DMS79 (cell line): ENCODE data around the gene MYEF2.

Experiments used
- DNase-seq: peaks from one replicate; lab custom pipeline; 2025; lab: John Stamatoyannopoulos, UW

Gene MYEF2

DNA sequence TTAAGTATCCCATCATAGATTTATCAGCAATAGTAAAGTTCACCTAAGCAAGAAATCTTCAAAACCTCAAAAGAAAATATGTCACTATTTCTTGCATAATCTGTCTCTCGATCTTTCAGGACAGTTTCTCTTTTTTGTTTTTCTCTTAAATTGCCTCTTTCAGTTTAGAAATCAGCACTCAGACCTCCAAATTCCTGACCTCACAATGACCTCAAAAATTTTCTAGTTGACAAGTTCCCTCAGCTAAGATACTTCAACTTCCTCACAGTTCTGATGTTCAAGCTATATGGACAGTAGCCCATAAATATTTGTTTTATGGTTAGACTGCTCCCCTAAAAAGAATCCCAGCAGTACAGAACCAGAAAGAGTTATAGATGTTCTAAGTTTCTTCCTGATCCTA, 33.2 kb downstream of the MYEF2 start:
- no peak for DNase-seq

- no peak for DNase-seq
Measured at GRCh38 chr15:48143856-48144255, 34.2 kb downstream of the MYEF2 start.

- no peak for DNase-seq
Measured at GRCh38 chr15:48132874-48133273, 45.2 kb downstream of the MYEF2 start.

GRCh38 chr15:48131324-48131723, 46.8 kb downstream of the MYEF2 start:
- DNase-seq = no peak

- DNase-seq = no peak
Measured at GRCh38 chr15:48126667-48127355, 51.3 kb downstream of the MYEF2 start.

GRCh38 chr15:48121849-48122248, 56.2 kb downstream of the MYEF2 start:
- DNase-seq = no peak

GRCh38 chr15:48120745-48121144, 57.4 kb downstream of the MYEF2 start, which contains the start of gene SLC24A5:
Gene SLC24A5, plus strand, starts transcription at chr15:48120990. Its CDS starts 55 bp downstream, at chr15:48121045.
- no peak for DNase-seq

DNA sequence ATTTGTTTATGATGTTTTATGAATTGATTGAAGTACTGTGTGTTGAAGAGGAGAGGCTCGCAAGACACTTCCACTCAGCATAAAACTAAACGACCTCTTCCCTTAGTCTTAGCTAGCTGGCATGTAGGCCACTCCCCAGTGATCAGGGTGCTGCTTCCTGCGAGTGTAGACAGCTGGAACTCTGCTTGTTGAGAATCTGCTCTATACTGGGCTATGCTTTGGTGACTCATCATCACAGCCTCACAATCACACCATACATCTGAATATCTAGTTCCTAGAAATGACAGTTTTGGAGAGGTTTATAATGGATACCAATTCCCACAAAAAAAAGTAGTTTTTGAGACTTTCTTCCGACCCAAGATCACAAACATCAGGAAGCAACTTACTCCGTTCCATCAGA, 58.8 kb downstream of the MYEF2 start:
- no peak for DNase-seq

GRCh38 chr15:48112242-48112641, 65.9 kb downstream of the MYEF2 start:
- DNase-seq = no peak

DNA sequence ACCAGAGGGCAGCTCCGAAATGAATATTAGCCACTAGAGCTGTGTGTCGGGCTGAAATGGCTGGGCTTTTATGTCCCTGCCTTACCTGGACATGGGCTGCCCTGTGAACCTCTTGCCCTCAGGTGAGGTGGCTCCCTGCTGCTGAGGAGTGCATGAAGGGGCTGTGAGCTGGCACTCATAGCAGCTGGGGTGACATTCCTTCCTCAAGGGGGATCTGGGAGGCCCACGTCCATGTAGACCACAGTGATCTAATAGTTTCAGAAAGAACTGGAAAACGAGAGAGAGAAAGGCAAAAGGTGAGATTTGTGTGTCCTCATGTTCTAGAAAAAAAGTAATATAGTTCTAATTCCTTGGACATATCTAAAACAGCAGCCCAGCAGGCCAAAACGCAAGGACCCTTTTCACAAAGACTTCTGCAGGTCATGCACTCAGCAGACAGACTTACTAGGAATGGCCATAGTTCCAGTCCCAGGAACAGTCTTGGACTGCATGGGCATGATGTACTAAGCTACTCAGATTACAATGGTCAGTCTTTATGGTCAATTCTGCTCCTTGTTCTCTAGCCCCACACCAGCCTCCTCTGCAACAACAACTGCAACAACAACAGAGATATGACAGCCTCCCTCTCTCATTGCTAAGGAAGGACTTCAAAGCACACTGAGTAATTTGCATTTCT, 68.1 kb downstream of the MYEF2 start:
- no peak for DNase-seq

DNA sequence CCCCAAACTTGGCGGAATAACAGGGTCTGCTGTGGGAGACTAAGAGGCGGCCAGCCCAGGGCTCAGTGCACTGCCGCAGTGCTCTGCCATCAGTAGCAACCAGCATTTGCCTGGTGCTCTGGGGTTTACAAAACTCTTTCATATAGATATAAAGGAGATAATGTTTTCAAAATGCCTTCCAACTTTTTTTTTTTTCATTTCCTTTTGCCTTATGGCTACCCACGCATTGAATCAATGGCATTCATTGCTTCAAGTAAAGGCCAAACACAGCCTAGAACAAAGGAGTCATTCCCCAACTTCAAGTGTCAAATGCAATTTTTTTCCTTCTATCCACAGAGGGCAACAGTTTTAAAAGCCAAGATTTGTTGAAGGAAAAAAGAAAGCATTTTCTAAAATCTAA, 68.9 kb downstream of the MYEF2 start:
- no peak for DNase-seq

- DNase-seq = no peak
Measured at GRCh38 chr15:48105936-48106335, 72.2 kb downstream of the MYEF2 start.

- DNase-seq = no peak
Measured at GRCh38 chr15:48103647-48104046, 74.4 kb downstream of the MYEF2 start.

DNA sequence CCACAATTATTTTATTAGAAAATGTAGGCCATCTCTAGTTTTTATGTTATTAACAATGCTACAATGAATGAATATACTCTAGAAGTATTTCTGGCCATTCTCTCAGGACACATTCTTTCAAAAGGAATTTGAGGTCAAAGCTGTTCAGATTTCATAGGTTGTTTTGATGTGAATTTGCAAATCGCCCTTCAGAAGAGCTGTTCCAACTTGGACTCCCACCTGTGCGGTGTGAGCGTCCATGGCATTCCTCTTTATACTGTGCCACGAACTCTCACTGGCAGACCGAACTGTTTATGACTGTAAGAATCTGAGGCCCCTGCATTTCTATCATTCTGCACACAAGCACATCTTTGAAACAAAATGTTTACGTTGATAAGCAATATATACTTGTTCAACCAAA, 75.9 kb downstream of the MYEF2 start:
- no peak for DNase-seq

DNA sequence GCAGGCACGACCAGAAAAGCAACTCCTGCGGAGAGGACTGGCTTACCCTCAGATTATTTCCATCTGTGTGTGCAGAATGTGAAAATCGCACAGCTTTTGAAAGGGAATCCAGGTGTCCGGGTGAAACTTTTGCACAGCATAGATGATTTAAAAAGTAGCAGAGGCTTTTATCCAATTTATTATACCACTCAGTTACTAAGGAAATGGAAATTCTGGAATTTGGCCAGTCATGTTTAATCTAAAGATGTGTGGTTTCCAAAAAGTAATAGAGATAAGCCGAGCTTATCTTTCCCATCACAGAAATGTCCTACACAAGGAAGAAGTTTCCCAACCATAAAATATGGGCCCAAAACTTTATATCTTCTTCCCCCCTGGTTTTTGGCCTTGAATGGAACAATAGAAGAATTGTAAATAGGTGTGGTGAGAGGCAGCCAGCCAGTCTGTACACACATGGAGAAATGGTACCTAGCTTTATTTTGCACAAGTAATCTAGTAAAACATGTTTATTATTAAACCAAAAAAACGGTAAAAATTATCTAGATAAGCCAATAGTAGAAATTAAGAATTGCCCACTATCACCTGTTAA, 76.6 kb downstream of the MYEF2 start:
- no peak for DNase-seq

DNA sequence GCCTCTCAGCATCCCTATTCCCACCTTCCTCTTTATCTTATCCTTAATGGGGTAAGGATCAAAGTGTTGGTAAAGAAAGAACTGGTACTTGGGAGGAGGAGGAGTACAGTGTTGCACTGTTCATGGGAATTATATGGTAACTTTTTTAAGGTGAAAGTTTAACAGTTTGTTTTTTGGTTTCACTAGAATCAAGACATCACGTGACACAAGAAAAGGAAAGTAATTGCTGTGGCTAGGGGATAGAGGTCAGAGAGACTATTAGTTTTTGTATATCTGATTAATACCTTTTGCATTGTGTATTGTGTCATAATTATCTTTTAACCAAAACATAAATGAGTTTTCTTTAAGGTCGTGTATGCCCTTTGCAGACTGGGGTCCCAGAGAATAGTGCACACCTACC, 80.8 kb downstream of the MYEF2 start:
- DNase-seq = no peak

GRCh38 chr15:48096813-48097212, 81.3 kb downstream of the MYEF2 start:
- no peak for DNase-seq

DNA sequence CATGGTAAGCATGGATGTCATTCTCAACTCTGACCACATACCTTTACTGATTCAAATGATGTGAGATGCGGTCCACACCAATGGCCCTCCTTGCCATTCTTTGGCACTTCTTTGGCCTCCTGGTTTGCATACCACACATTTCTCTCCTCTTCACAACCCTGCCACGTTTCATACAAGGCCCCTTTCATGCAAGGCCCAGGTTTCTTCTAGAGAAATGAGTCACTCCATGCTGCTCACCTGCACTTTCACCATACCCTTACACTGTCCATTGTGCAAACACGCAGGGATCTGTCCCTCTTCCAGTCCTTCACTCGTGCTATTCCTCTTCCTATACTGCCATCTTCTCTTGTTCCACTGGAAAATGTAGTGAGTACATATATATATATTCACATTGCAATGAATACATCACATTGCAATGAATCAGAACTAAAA, 81.7 kb downstream of the MYEF2 start:
- DNase-seq = no peak

DNA sequence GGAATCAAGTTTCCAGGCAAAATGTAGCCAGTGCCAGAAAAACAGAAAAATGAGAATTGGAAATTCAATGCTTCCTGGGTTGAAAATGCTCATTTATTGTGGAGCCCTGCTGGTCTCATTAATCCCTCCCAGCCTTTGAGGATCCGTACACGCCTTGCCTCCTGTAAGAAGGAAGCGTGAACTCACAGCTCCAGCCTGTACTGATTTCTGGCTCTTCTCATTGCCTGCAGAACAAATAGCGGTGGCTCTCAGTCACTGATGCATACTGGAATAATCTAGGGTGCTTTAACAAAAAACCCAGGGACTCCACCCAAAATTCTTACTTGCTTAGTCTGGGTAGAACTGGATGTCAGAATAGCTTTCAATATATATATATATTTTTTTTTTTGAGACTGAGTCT, 86.6 kb downstream of the MYEF2 start:
- DNase-seq = no peak

DNA sequence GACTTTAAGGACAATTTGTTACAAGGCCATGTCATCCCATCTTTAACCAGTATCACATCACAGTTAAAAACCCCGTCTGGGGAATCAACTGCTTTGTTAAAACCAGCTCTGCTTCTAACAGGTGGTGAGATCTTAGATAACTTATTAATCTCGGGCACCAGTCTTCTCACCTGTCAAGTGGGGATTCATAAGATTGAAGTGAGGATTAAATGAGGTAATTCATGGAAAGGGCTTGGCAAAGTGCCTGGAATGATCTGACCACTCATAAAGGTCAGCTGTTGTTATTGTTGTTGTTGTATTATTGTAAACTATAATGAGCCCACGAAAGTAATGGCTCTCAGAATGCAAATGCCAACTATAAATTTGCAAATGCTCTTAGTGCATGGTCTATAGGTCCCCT, 87.4 kb downstream of the MYEF2 start:
- DNase-seq = no peak

GRCh38 chr15:48090115-48090514, 88.0 kb downstream of the MYEF2 start:
- DNase-seq = peak; percentile 75

DNA sequence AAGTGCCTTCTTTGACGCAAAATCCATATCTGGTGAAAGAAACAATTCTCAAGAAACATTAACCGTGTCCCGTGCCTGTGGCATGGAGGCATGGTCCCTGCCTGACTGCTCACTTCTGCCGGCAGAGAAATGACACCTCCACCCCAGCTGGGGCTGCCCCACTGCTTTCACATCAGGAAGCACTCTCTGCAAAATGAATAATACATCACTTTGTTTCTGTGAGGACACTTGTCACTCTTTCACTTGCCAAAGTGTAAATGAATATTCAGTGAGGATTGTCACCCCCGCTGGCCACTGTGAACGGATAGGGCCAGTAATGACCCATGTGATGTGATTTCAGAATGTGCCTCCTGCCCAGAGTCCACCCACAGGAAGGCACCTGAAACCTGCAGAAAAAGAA, 88.4 kb downstream of the MYEF2 start:
- no peak for DNase-seq

- no peak for DNase-seq
Measured at GRCh38 chr15:48087844-48088243, 90.3 kb downstream of the MYEF2 start.
